HFFc6 (cell line): ENCODE measurements around the gene CYTIP. TPM values are rescaled to one million over a fixed set of nuclear protein-coding genes. Genes with fewer than 3 reads are reported as not detected.

Experiments used
- DNase-seq: peaks from one replicate; pipeline ENCODE4 v3.0.0-alpha.2; 2018
- H3K27ac Mint-ChIP-seq: 2 replicates; pipeline ENCODE4 v1.8.0; 2020; ENCODE audit warnings: mild to moderate bottlenecking, mixed read lengths
- H3K27me3 Mint-ChIP-seq: 2 replicates; pipeline ENCODE4 v1.8.0; 2021; ENCODE audit warnings: mild to moderate bottlenecking, moderate library complexity, mixed read lengths; ENCODE audit not compliant: insufficient read depth
- H3K36me3 Mint-ChIP-seq: 2 replicates; pipeline ENCODE4 v1.8.0; 2021; ENCODE audit warnings: low read depth, mixed read lengths
- H3K4me1 Mint-ChIP-seq: 2 replicates; pipeline ENCODE4 v1.8.0; 2020; ENCODE audit warnings: low read depth, mixed read lengths
- H3K4me3 Mint-ChIP-seq: 2 replicates; pipeline ENCODE4 v1.8.0; 2020; ENCODE audit warnings: mild to moderate bottlenecking, moderate library complexity, mixed read lengths
- H3K9me3 Mint-ChIP-seq: 2 replicates; pipeline ENCODE4 v1.8.0; 2020; ENCODE audit warnings: mild to moderate bottlenecking, mixed read lengths
- CTCF ChIP-seq: fragments of 200-600 bp; sonication (generic); IDR thresholded peaks from 2 replicates; pipeline ENCODE4 v1.5.0; 2021; ENCODE audit warnings: antibody characterized with exemption, mild to moderate bottlenecking
- total RNA-seq, 6 experiments: library from RNA; stranded (reverse); fragmentation: NEBNext Ultra II Directional; extraction: Animal tissue kit (Norgen Biotek cat#: 25700); gene quantifications; 2 replicates in 1 of 6; 3 replicates in 5 of 6; pipeline ENCODE4 v1.2.3, GENCODE V29; 2021

The CYTIP gene
- total RNA-seq, 6 experiments from 2014 or later = not detected

- Mint-ChIP-seq H3K36me3 (no peaks in the 10 kb centered on the region), H3K27me3 (peaks cover 8% of the 10 kb centered on the region), H3K4me1 (no peaks in the 10 kb centered on the region; the same call in 1 of the 2 replicates), H3K27ac (no peak overlapping the region), H3K4me3 (no peak overlapping the region), H3K9me3 (no peaks in the 10 kb centered on the region)
- no peak for TF ChIP-seq CTCF
- no peak for DNase-seq
These were observed 43.4 kb upstream of the CYTIP start for GRCh38 chr2:157487271-157487610.

DNA sequence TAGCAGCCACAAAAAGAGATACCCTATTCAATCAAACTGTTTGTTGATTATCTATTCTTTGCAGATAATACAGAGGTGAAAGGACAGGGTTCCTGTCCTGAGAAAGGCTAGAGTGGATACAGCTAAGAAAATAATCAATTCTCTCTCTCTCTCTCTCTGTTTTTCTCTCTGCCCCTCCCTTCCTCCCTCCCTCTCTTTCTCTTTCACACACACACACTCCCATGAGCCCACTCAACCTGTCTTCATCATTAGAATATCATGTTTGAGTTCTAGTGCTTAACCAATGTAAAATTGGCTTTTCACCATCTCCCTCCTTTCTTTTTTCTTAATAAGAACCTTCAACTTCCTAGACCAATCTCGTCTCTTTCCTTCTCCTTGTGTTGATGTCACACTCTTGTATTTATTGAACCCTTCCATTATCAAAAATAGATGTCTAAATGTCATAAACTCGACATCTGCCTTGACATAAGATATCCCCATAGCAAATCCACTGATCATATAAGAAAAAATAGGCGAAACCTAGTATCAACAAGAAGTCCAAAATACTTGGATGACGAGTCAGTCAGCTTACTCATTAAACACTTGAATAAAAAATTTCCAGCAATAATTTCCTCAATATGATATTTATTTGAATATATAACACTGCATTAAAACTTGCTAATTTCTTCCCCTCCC, 42.8 kb upstream of the CYTIP start:
- TF ChIP-seq CTCF = no peak
- Mint-ChIP-seq H3K9me3 (no peaks in the 10 kb centered on the region), H3K4me3 (no peak overlapping the region), H3K27ac (no peak overlapping the region), H3K4me1 (no peaks in the 10 kb centered on the region; the same call in 1 of the 2 replicates), H3K36me3 (no peaks in the 10 kb centered on the region), H3K27me3 (peaks cover 8% of the 10 kb centered on the region)
- DNase-seq = no peak

DNA sequence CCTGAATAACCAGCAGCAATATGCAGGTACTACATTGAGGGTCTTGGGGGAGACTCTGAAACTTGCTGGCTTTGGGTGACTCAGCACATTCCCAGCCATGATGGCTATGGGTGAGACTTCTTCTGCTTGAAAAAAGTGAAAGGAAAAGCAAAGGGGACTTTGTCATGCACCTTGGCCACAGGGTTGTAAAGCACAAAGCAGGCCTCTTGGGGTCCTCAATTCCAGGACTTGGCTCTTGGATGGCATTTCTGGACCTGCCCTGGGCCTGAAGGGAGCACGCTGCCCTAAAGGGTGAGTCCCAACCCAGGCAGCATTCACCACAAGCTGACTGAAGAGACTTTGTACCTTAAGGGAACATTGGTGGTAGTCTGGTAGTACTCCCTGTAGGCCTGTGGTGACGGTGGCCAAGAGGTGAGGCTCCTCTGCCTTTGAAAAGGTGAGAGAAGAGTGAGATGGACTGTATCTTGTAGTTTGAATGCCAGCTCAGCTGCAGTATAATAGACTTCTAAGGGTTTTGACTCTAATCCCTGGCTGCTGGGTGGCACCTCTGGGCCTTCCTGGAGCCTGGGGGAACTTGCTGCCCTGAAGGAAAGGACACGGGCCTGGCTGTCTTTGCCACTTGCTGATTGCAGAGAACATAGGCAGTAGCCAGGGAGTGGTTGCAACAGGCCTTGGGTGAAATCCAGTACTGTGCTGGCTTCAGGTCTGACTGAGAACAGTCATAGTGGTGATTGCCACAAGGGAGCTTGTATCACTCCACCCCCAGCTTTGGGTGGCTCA, 36.5 kb upstream of the CYTIP start:
- TF ChIP-seq CTCF = no peak
- peaks cover 7% of the 10 kb centered on the region; the same call in 1 of the 2 replicates for H3K4me1 Mint-ChIP-seq
- H3K9me3 Mint-ChIP-seq = no peaks in the 10 kb centered on the region
- H3K4me3 Mint-ChIP-seq = no peak overlapping the region
- no peaks in the 10 kb centered on the region for H3K27me3 Mint-ChIP-seq
- no peak for DNase-seq
- H3K36me3 Mint-ChIP-seq = no peaks in the 10 kb centered on the region
- no peak overlapping the region for H3K27ac Mint-ChIP-seq

GRCh38 chr2:157479081-157480027, 35.5 kb upstream of the CYTIP start:
- H3K9me3 Mint-ChIP-seq = no peaks in the 10 kb centered on the region
- peaks cover 7% of the 10 kb centered on the region; the same call in 1 of the 2 replicates for H3K4me1 Mint-ChIP-seq
- no peak for DNase-seq
- no peaks in the 10 kb centered on the region for H3K36me3 Mint-ChIP-seq
- no peak overlapping the region for H3K4me3 Mint-ChIP-seq
- TF ChIP-seq CTCF = no peak
- H3K27ac Mint-ChIP-seq = no peak overlapping the region
- H3K27me3 Mint-ChIP-seq = no peaks in the 10 kb centered on the region

GRCh38 chr2:157477919-157478318, 34.0 kb upstream of the CYTIP start:
- H3K4me3 Mint-ChIP-seq = no peak overlapping the region
- peaks cover 15% of the 10 kb centered on the region; the same call in 1 of the 2 replicates for H3K4me1 Mint-ChIP-seq
- no peak overlapping the region for H3K27ac Mint-ChIP-seq
- no peaks in the 10 kb centered on the region for H3K9me3 Mint-ChIP-seq
- no peaks in the 10 kb centered on the region for H3K27me3 Mint-ChIP-seq
- H3K36me3 Mint-ChIP-seq = no peaks in the 10 kb centered on the region
- TF ChIP-seq CTCF = no peak
- no peak for DNase-seq
